ENCODE data around the gene CCDC30. TPM values are rescaled to one million over a fixed set of nuclear protein-coding genes. Genes with fewer than 3 reads are reported as not detected.

CCDC30 gene
- total and polyA plus RNA-seq, 7 experiments from 2014 or later, result 0.26 to 5.3 (median 4.0) TPM

DNA sequence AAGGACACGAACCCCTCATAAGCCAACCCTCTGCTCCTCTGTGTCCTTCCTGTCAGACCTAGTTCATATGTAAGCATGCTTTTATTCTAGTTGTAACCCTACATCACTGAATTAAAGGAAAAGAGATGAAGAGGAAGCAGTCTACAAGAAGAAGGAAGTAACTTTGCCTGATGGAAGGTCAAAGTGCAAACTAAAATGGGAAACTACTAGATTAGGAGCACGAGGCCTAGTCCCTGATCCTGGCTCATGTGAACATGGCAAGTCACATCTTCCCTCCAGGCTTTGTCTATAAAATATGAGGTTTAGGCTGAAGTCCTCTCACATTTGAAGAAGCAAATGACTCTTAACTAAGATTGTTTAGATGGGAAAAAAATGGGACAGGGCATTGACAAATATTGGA lies 20.4 kb upstream of the CCDC30 start:
- no peak overlapping the region for H3K4me3 Mint-ChIP-seq
- Histone ChIP-seq H3K4me3 (ENCODE audit: low read length) (no peak overlapping the region), H3K27me3 (ENCODE audit: control insufficient read depth in 2 of 2, insufficient read depth in 2 of 2, low read length in 2 of 2) (no peaks in the 10 kb centered on the region), H3K4me1 (ENCODE audit: control insufficient read depth in 2 of 2, insufficient read depth in 2 of 2, low read length in 2 of 2) (no peaks in the 10 kb centered on the region), H3K27ac (ENCODE audit: low read depth, low read length) (no peak overlapping the region), H3K36me3 (ENCODE audit: control insufficient read depth in 2 of 3, insufficient read depth in 3 of 3, low read length in 3 of 3) (no peaks in the 10 kb centered on the region), H3K9me3 (ENCODE audit: control insufficient read depth in 2 of 3, low read length in 3 of 3) (no peaks in the 10 kb centered on the region)
- ATAC-seq (no peak), DNase-seq (no peak)
- peaks cover 0 to 3% (median 0%) of the 10 kb centered on the region in 11 donors for H3K9me3 Mint-ChIP-seq
- ChIA-PET CTCF (no interaction called here), POLR2A (no interaction called here)
- intact Hi-C loops (cut with micrococcal nuclease), result no loop called here
- no peaks in the 10 kb centered on the region for H3K27me3 Mint-ChIP-seq
- H3K27ac Mint-ChIP-seq, result no peak overlapping the region
- H3K4me1 Mint-ChIP-seq, result peaks cover 0 to 3% (median 0%) of the 10 kb centered on the region in 7 donors
- H3K36me3 Mint-ChIP-seq, result peaks cover 0 to 8% (median 0%) of the 10 kb centered on the region in 5 donors

DNA sequence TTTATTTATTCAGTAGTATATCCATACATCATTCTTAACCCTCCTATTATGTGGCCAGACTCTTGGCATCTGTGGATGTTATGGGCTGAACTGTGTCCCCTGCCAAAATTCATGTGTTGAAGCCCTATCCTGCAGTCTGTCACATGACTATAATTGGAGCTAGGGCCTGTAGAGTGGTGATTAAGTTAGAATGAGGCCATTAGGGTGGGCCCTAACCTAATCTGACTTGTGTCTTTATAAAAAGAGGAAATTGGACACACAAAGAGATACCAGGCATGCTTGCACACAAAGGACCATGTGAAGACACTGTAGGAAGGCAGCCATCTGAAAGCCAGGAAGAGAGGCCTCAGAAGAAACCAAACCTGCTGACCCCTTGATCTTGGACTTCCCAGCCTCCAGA lies 13.8 kb upstream of the CCDC30 start:
- intact Hi-C loops (cut with micrococcal nuclease), result no loop called here
- H3K9me3 Mint-ChIP-seq, result peaks cover 0 to 1% (median 0%) of the 10 kb centered on the region in 11 donors
- ATAC-seq (no peak), DNase-seq (no peak)
- ChIA-PET POLR2A (no interaction called here), CTCF (interaction anchor here (0.6 kb wide), 1 partner anchor 1479 kb away, joined by 3 read pairs; no protein-coding TSS in a partner anchor)
- Histone ChIP-seq H3K36me3 (ENCODE audit: control insufficient read depth in 2 of 3, insufficient read depth in 3 of 3, low read length in 3 of 3) (no peaks in the 10 kb centered on the region), H3K4me1 (ENCODE audit: control insufficient read depth in 2 of 2, insufficient read depth in 2 of 2, low read length in 2 of 2) (no peaks in the 10 kb centered on the region), H3K4me3 (ENCODE audit: low read length) (no peak overlapping the region), H3K9me3 (ENCODE audit: control insufficient read depth in 2 of 3, low read length in 3 of 3) (no peaks in the 10 kb centered on the region), H3K27ac (ENCODE audit: low read depth, low read length) (no peak overlapping the region), H3K27me3 (ENCODE audit: control insufficient read depth in 2 of 2, insufficient read depth in 2 of 2, low read length in 2 of 2) (no peaks in the 10 kb centered on the region)
- H3K36me3 Mint-ChIP-seq, result peaks cover 0 to 4% (median 0%) of the 10 kb centered on the region in 5 donors
- peaks cover 0 to 4% (median 0%) of the 10 kb centered on the region in 5 donors for H3K27me3 Mint-ChIP-seq
- H3K27ac Mint-ChIP-seq, result no peak overlapping the region
- H3K4me3 Mint-ChIP-seq, result no peak overlapping the region
- H3K4me1 Mint-ChIP-seq, result peaks cover 0 to 6% (median 0%) of the 10 kb centered on the region in 7 donors

DNA sequence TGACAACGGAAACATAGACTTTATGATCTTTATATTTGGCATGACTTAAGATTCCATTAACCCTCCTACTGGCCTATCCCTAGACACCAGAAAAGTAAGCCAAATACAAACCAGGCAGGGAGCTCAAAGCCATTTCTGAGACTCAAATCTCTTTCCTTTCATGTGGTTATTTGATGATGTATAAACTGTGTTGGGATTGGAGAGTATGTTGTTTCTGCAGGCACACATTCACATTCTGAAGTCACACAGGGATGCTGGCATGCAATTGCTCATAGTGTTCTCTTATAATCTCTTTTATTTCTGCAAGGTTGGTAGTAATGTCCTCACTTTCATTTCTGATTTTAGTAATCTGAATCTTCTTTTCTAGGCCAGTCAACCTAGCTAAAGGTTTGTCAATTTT lies 13.0 kb upstream of the CCDC30 start:
- Histone ChIP-seq H3K4me1 (ENCODE audit: control insufficient read depth in 2 of 2, insufficient read depth in 2 of 2, low read length in 2 of 2) (no peaks in the 10 kb centered on the region), H3K4me3 (ENCODE audit: low read length) (no peak overlapping the region), H3K27me3 (ENCODE audit: control insufficient read depth in 2 of 2, insufficient read depth in 2 of 2, low read length in 2 of 2) (no peaks in the 10 kb centered on the region), H3K27ac (ENCODE audit: low read depth, low read length) (no peak overlapping the region), H3K9me3 (ENCODE audit: control insufficient read depth in 2 of 3, low read length in 3 of 3) (no peaks in the 10 kb centered on the region), H3K36me3 (ENCODE audit: control insufficient read depth in 2 of 3, insufficient read depth in 3 of 3, low read length in 3 of 3) (no peaks in the 10 kb centered on the region)
- intact Hi-C loops (cut with micrococcal nuclease), result loop anchor here (10.0 kb wide), 3 partner anchors 275 to 785 kb away; no protein-coding TSS in a partner anchor
- POLR2A ChIA-PET, result interaction anchor here (0.8 kb wide), 1 partner anchor 10 kb away, joined by 3 read pairs; no protein-coding TSS in a partner anchor
- peaks cover 0 to 1% (median 0%) of the 10 kb centered on the region in 11 donors for H3K9me3 Mint-ChIP-seq
- peaks cover 0 to 4% (median 0%) of the 10 kb centered on the region in 5 donors for H3K27me3 Mint-ChIP-seq
- DNase-seq (no peak), ATAC-seq (no peak)
- H3K36me3 Mint-ChIP-seq, result peaks cover 0 to 4% (median 0%) of the 10 kb centered on the region in 5 donors
- H3K4me3 Mint-ChIP-seq, result no peak overlapping the region
- no peak overlapping the region for H3K27ac Mint-ChIP-seq
- CTCF ChIA-PET, result interaction anchor here (0.6 kb wide), 1 partner anchor 1479 kb away, joined by 3 read pairs; no protein-coding TSS in a partner anchor
- H3K4me1 Mint-ChIP-seq, result peaks cover 0 to 7% (median 2%) of the 10 kb centered on the region in 7 donors

DNA sequence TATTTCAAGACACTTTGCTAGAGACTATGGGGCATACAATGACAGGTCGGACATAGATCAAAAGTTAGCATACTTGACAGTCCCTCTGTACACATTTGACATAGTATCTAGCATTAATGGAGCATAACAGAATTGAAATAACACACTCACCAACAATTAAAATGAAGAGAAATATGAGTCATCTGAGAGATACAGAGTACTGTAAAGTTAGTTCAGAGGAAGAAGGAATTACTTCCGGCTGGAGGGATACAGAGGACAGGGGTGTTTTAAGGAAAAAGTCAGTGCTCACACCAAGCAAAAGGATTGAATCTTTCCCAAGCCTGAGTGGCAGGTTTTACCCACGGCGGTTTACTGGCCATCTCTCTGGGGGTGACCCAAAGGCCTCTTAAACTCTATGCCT lies 9.7 kb upstream of the CCDC30 start:
- H3K4me3 ChIP-seq (ENCODE audit: low read length), result no peak overlapping the region
- no peak for ATAC-seq
- Mint-ChIP-seq H3K27ac (peak overlapping the region in 2 of 9 donors; percentile 5 to 11), H3K36me3 (peaks cover 4 to 11% (median 10%) of the 10 kb centered on the region in 5 donors), H3K27me3 (peaks cover 0 to 4% (median 0%) of the 10 kb centered on the region in 5 donors), H3K4me3 (peak overlapping the region in 1 of 10 donors; percentile 58), H3K9me3 (peaks cover 0 to 1% (median 0%) of the 10 kb centered on the region in 11 donors), H3K4me1 (peaks cover 19 to 29% (median 22%) of the 10 kb centered on the region in 7 donors)
- ChIA-PET CTCF (no interaction called here), POLR2A (no interaction called here)
- intact Hi-C loops (cut with micrococcal nuclease), result loop anchor here (10.0 kb wide), 3 partner anchors 279 to 789 kb away; no protein-coding TSS in a partner anchor
- H3K27ac ChIP-seq (ENCODE audit: low read depth, low read length), result no peak overlapping the region
- H3K4me1 ChIP-seq (ENCODE audit: control insufficient read depth in 2 of 2, insufficient read depth in 2 of 2, low read length in 2 of 2), result peaks cover 15 to 17% of the 10 kb centered on the region in 2 donors
- no peaks in the 10 kb centered on the region for H3K9me3 ChIP-seq (ENCODE audit: control insufficient read depth in 2 of 3, low read length in 3 of 3)
- no peak for DNase-seq
- H3K36me3 ChIP-seq (ENCODE audit: control insufficient read depth in 2 of 3, insufficient read depth in 3 of 3, low read length in 3 of 3), result peaks cover 0 to 4% (median 0%) of the 10 kb centered on the region in 3 experiments
- H3K27me3 ChIP-seq (ENCODE audit: control insufficient read depth in 2 of 2, insufficient read depth in 2 of 2, low read length in 2 of 2), result no peaks in the 10 kb centered on the region

DNA sequence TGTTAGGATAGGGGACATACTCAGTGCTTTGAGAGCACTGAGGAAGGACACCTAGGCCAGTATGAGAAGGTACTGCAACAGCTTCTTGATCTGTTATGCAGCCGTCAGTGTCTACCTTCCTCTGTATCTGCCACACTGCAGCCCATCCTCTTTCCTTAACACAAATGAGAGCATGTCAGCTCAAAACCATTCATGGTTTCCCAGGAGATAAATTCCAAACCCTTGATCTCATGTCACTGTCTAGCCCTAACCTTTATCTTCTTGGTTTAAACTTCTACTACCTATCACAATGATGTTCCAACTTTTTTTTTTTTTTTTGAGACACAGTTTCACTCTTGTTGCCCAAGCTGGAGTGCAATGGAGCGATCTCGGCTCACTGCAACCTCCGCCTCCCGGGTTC lies 8.7 kb upstream of the CCDC30 start:
- Mint-ChIP-seq H3K4me1 (peaks cover 22 to 37% (median 27%) of the 10 kb centered on the region in 7 donors), H3K27ac (peak overlapping the region in 5 of 9 donors; percentile 14 to 98 (median 31)), H3K9me3 (peaks cover 0 to 1% (median 0%) of the 10 kb centered on the region in 11 donors), H3K27me3 (peaks cover 0 to 4% (median 0%) of the 10 kb centered on the region in 5 donors), H3K4me3 (peak overlapping the region in 6 of 10 donors; percentile 11 to 60 (median 30)), H3K36me3 (peaks cover 4 to 17% (median 11%) of the 10 kb centered on the region in 5 donors)
- intact Hi-C loops (cut with micrococcal nuclease), result loop anchor here (10.0 kb wide), 3 partner anchors 280 to 790 kb away; no protein-coding TSS in a partner anchor
- H3K9me3 ChIP-seq (ENCODE audit: control insufficient read depth in 2 of 3, low read length in 3 of 3), result no peaks in the 10 kb centered on the region
- H3K27ac ChIP-seq (ENCODE audit: low read depth, low read length), result no peak overlapping the region
- peaks cover 0 to 4% (median 0%) of the 10 kb centered on the region in 3 experiments for H3K36me3 ChIP-seq (ENCODE audit: control insufficient read depth in 2 of 3, insufficient read depth in 3 of 3, low read length in 3 of 3)
- CTCF ChIA-PET, result interaction anchor here (0.6 kb wide), 1 partner anchor 490 kb away, joined by 3 read pairs; no protein-coding TSS in a partner anchor
- DNase-seq (no peak), ATAC-seq (no peak)
- H3K4me1 ChIP-seq (ENCODE audit: control insufficient read depth in 2 of 2, insufficient read depth in 2 of 2, low read length in 2 of 2), result peaks cover 17 to 23% of the 10 kb centered on the region in 2 donors
- H3K4me3 ChIP-seq (ENCODE audit: low read length), result no peak overlapping the region
- no peaks in the 10 kb centered on the region for H3K27me3 ChIP-seq (ENCODE audit: control insufficient read depth in 2 of 2, insufficient read depth in 2 of 2, low read length in 2 of 2)
- POLR2A ChIA-PET, result no interaction called here

DNA sequence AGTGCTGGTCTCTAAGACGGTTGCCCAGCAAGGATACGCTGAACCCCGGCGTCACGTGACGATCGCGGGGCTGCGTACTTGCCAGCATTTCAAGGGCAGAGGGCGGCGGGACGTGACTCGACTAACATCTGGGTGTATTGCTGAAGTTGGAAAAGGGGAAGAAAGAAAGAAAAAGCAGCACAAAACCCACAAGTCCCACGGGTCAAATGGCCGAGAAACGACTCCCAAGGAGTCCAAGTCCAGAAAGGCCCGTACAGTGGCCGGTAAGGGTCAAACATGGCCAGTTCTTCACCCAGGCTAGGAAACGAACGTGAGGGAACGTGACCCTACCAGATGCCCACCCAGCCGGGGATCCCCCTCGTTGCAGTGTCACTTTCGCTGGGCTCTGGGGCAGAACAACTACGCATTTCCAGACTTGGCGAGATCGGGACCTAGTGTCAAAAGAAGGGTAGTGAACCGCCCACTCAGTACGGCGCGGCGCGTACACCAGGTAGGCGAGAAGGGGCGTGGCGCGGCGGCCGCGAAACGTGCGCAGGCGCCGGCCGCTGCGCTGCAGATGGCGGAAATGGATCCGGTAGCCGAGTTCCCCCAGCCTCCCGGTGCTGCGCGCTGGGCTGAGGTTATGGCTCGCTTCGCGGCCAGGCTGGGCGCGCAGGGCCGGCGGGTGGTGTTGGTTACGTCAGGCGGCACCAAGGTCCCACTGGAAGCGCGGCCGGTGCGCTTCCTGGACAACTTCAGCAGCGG lies 6.9 kb upstream of the CCDC30 start, which contains the start of the genes PPCS and ZMYND12:
Gene PPCS, plus strand, starts transcription at position 534 of the 744 bp plus-strand sequence. Its CDS starts 23 bp downstream, at position 557.
Gene ZMYND12, minus strand, starts transcription at position 13 of the 744 bp plus-strand sequence. CDS start 25 bp downstream, outside the sequence.
- ATAC-seq (peak; percentile 95), DNase-seq (peak; percentile 84 to 94 (median 92))
- intact Hi-C loops (cut with micrococcal nuclease), result loop anchor here (1.0 to 10.0 kb wide), 14 partner anchors 74 to 1593 kb away; partner anchors contain the start of genes C1orf50 (in 2 of the 2), FOXJ3 (in 2 of the 2), P3H1 (in 2 of the 2) and CITED4 (in 1 of the 2)
- Mint-ChIP-seq H3K9me3 (peaks cover 0 to 1% (median 0%) of the 10 kb centered on the region in 11 donors), H3K36me3 (peaks cover 11 to 31% (median 24%) of the 10 kb centered on the region in 5 donors), H3K27ac (peak within 1 kb of the TSS; percentile 95 to 100 (median 98)), H3K27me3 (peaks cover 0 to under 1% (median 0%) of the 10 kb centered on the region in 5 donors), H3K4me3 (peak within 1 kb of the TSS; percentile 85 to 99 (median 96)), H3K4me1 (peaks cover 23 to 53% (median 40%) of the 10 kb centered on the region in 7 donors)
- CTCF ChIA-PET, result interaction anchor here (1.0 kb wide), 1 partner anchor 17 kb away, joined by 4 read pairs; no protein-coding TSS in a partner anchor
- peak within 1 kb of the TSS; percentile 91 for H3K27ac ChIP-seq (ENCODE audit: low read depth, low read length)
- peak within 1 kb of the TSS; percentile 100 for H3K4me3 ChIP-seq (ENCODE audit: low read length)
- POLR2A ChIA-PET, result interaction anchor here (0.6 to 2.2 kb wide), 10 partner anchors 18 to 516 kb away, joined by 3 to 17 read pairs (median 6); partner anchors contain the start of genes C1orf50, FOXJ3, P3H1 and YBX1
- H3K36me3 ChIP-seq (ENCODE audit: control insufficient read depth in 2 of 3, insufficient read depth in 3 of 3, low read length in 3 of 3), result peaks cover 0 to 10% (median 6%) of the 10 kb centered on the region in 3 experiments
- no peaks in the 10 kb centered on the region for H3K27me3 ChIP-seq (ENCODE audit: control insufficient read depth in 2 of 2, insufficient read depth in 2 of 2, low read length in 2 of 2)
- no peaks in the 10 kb centered on the region for H3K9me3 ChIP-seq (ENCODE audit: control insufficient read depth in 2 of 3, low read length in 3 of 3)
- H3K4me1 ChIP-seq (ENCODE audit: control insufficient read depth in 2 of 2, insufficient read depth in 2 of 2, low read length in 2 of 2), result peaks cover 17 to 23% of the 10 kb centered on the region in 2 donors

Data from naive thymus-derived CD4-positive, alpha-beta T cell (primary cell).